HTERT RPE-1 (cell line): Measurements from ENCODE around the gene OPALIN.
"Not testable (repeated sequence)": the region's sequence is repeated elsewhere in the genome, so short reads cannot be mapped to it uniquely, and the experiment has no call there.

Experiments used
- in situ Hi-C: fragments of 300-500 bp; cut with MboI; formaldehyde crosslinking; loops from 4 replicates; pipeline ENCODE4 v1.14.3; 2020; ENCODE audit warnings: low sequenced_read_pairs

Gene OPALIN

GRCh38 chr10:96339956-96340904 is 18.6 kb downstream of the OPALIN start:
- in situ Hi-C loops: no loop called here

GRCh38 chr10:96339383-96339782 is 19.4 kb downstream of the OPALIN start:
- in situ Hi-C loops: no loop called here

GRCh38 chr10:96338279-96338925 is 20.4 kb downstream of the OPALIN start:
- in situ Hi-C loops: no loop called here

GRCh38 chr10:96337106-96337505 is 21.7 kb downstream of the OPALIN start:
- in situ Hi-C loops: no loop called here

- in situ Hi-C loops: no loop called here
Measured at GRCh38 chr10:96334616-96335526, 23.9 kb downstream of the OPALIN start.

GRCh38 chr10:96333101-96333500 is 25.7 kb downstream of the OPALIN start:
- in situ Hi-C loops: no loop called here

- in situ Hi-C loops: no loop called here
Measured at GRCh38 chr10:96327462-96327861, 31.3 kb downstream of the OPALIN start.

GRCh38 chr10:96325719-96326373 is 33.0 kb downstream of the OPALIN start:
- in situ Hi-C loops: no loop called here

GRCh38 chr10:96324447-96324846 is 34.4 kb downstream of the OPALIN start:
- in situ Hi-C loops: no loop called here

- in situ Hi-C loops: no loop called here
Measured at GRCh38 chr10:96322275-96322674, 36.5 kb downstream of the OPALIN start.

- in situ Hi-C loops: no loop called here
Measured at GRCh38 chr10:96321822-96322221, 37.0 kb downstream of the OPALIN start.

GRCh38 chr10:96319754-96320474 is 38.9 kb downstream of the OPALIN start:
- in situ Hi-C loops: no loop called here

- in situ Hi-C loops: no loop called here
Measured at GRCh38 chr10:96317067-96317833, 41.6 kb downstream of the OPALIN start.

GRCh38 chr10:96313344-96313743 is 45.5 kb downstream of the OPALIN start:
- in situ Hi-C loops: no loop called here

GRCh38 chr10:96311180-96311715 is 47.6 kb downstream of the OPALIN start:
- in situ Hi-C loops: no loop called here

GRCh38 chr10:96310321-96310669 is 48.5 kb downstream of the OPALIN start:
- in situ Hi-C loops: no loop called here

GRCh38 chr10:96309628-96310320 is 49.0 kb downstream of the OPALIN start:
- in situ Hi-C loops: no loop called here

- in situ Hi-C loops: not testable (repeated sequence)
Measured at GRCh38 chr10:96308854-96309253, 49.9 kb downstream of the OPALIN start.
